Caco-2 (cell line): ENCODE measurements around the gene PTPN13. TPM values are rescaled to one million over a fixed set of nuclear protein-coding genes. Genes with fewer than 3 reads are reported as not detected.

Experiments used
- BruUV-seq: library from RNA; stranded (reverse); fragments of 400-500 nt; replicated peaks from 2 replicates; lab custom pipeline; 2021; lab: Mats Ljungman, UMichigan
- CTCF ChIA-PET: fragments of 300-600 bp; sonication (Branson Sonifier 250); formaldehyde crosslinking; loops from one replicate; lab custom pipeline; 2022; ENCODE audit warnings: antibody characterized with exemption; lab: Charles Lee
- POLR2A ChIA-PET: fragments of 300-600 bp; sonication (Branson Sonifier 250); formaldehyde crosslinking; loops from one replicate; lab custom pipeline; 2022; ENCODE audit warnings: antibody characterized with exemption; lab: Charles Lee
- DNase-seq, 2 experiments: peaks; one replicate each; pipeline versions ENCODE4 v3.0.0 to v3.0.0-alpha.2; 2020 to 2022
- H3K27me3 ChIP-seq: replicated peaks from 2 replicates; pipeline ENCODE4 v1.6.0; 2011; ENCODE audit warnings: low read length; ENCODE audit not compliant: control insufficient read depth, insufficient read depth
- H3K36me3 ChIP-seq: 2 replicates; pipeline ENCODE4 v1.5.1; 2011; ENCODE audit warnings: low read length; ENCODE audit not compliant: control insufficient read depth, insufficient read depth
- H3K4me1 ChIP-seq: fragments of 250-450 bp; sonication (Bioruptor Pico); 2 replicates; pipeline ENCODE4 v1.5.1; 2020; ENCODE audit warnings: mild to moderate bottlenecking
- H3K4me3 ChIP-seq: 2 replicates; pipeline ENCODE4 v1.5.1; 2011; ENCODE audit warnings: low read depth, mild to moderate bottlenecking, control low read depth, low read length
- H3K9me3 ChIP-seq: fragments of 250-450 bp; sonication (Bioruptor Pico); 2 replicates; pipeline ENCODE4 v1.5.1; 2020; ENCODE audit warnings: mild to moderate bottlenecking, moderate library complexity
- H3K27ac Mint-ChIP-seq: one replicate; pipeline ENCODE4 v1.8.0; 2022; ENCODE audit warnings: mixed read lengths; ENCODE audit not compliant: unreplicated experiment
- H3K27me3 Mint-ChIP-seq: one replicate; pipeline ENCODE4 v1.8.0; 2022; ENCODE audit warnings: mixed read lengths; ENCODE audit not compliant: insufficient read depth, unreplicated experiment
- H3K36me3 Mint-ChIP-seq: one replicate; pipeline ENCODE4 v1.8.0; 2022; ENCODE audit warnings: mild to moderate bottlenecking, mixed read lengths; ENCODE audit not compliant: insufficient read depth, unreplicated experiment
- H3K4me1 Mint-ChIP-seq: one replicate; pipeline ENCODE4 v1.8.0; 2022; ENCODE audit warnings: low read depth, mixed read lengths; ENCODE audit not compliant: unreplicated experiment
- H3K4me3 Mint-ChIP-seq: one replicate; pipeline ENCODE4 v1.8.0; 2022; ENCODE audit warnings: mild to moderate bottlenecking, moderate library complexity, mixed read lengths; ENCODE audit not compliant: unreplicated experiment
- H3K9me3 Mint-ChIP-seq: one replicate; pipeline ENCODE4 v1.8.0; 2022; ENCODE audit warnings: mixed read lengths; ENCODE audit not compliant: unreplicated experiment
- CTCF ChIP-seq, 2 experiments: fragments of 200-600 bp in 1 of 2; IDR thresholded peaks; 1 replicate in 1 of 2; 2 replicates in 1 of 2; pipeline versions ENCODE4 v1.5.1 to v1.8.0; 2011 to 2022; ENCODE audit warnings: antibody characterized with exemption in 1 of 2, control low read depth in 1 of 2, inconsistent platforms in 1 of 2, low read depth in 1 of 2, low read length in 1 of 2, mild to moderate bottlenecking in 1 of 2, moderate library complexity in 1 of 2; ENCODE audit not compliant: insufficient read depth in 1 of 2, severe bottlenecking in 1 of 2, unreplicated experiment in 1 of 2
- intact Hi-C: fragments of 100-400 bp; cut with micrococcal nuclease; formaldehyde crosslinking; loops from one replicate; pipeline ENCODE4 v1.10.0; 2022; ENCODE audit not compliant: unreplicated experiment
- total RNA-seq: library from RNA; stranded (reverse); gene quantifications from 2 replicates; pipeline ENCODE4 v1.2.3, GENCODE V29; 2022

Gene PTPN13
- total RNA-seq, 1 experiment from 2014 or later, result 12.1 TPM

- Mint-ChIP-seq H3K4me3 (no peak overlapping the region), H3K36me3 (no peaks in the 10 kb centered on the region), H3K27me3 (no peaks in the 10 kb centered on the region), H3K4me1 (no peaks in the 10 kb centered on the region), H3K9me3 (no peaks in the 10 kb centered on the region), H3K27ac (no peak overlapping the region)
- no peaks in the 10 kb centered on the region for H3K36me3 ChIP-seq
- H3K4me1 ChIP-seq, result no peaks in the 10 kb centered on the region
- no peak for TF ChIP-seq CTCF (IDR thresholded peaks at IDR 0.05; ENCODE audit: insufficient read depth in 1 of 2, low read depth in 1 of 2, low read length in 1 of 2, severe bottlenecking in 1 of 2, unreplicated experiment in 1 of 2)
- no peaks in the 10 kb centered on the region for H3K9me3 ChIP-seq
- DNase-seq, result no peak
- intact Hi-C loops, result no loop called here
- POLR2A ChIA-PET, result no interaction called here
- H3K27me3 ChIP-seq, result no peaks in the 10 kb centered on the region
- H3K4me3 ChIP-seq, result no peak overlapping the region
- CTCF ChIA-PET, result no interaction called here
- no TSS peak for BruUV-seq
These were observed 168.5 kb downstream of the PTPN13 start for GRCh38 chr4:86762649-86763048.

GRCh38 chr4:86769794-86770193 lies 175.7 kb downstream of the PTPN13 start:
- H3K27me3 Mint-ChIP-seq, result no peaks in the 10 kb centered on the region
- intact Hi-C loops, result no loop called here
- no peak for DNase-seq
- no peaks in the 10 kb centered on the region for H3K27me3 ChIP-seq
- no peak overlapping the region for H3K4me3 ChIP-seq
- POLR2A ChIA-PET, result no interaction called here
- no peak overlapping the region for H3K27ac Mint-ChIP-seq
- CTCF ChIA-PET, result no interaction called here
- no peaks in the 10 kb centered on the region for H3K9me3 ChIP-seq
- H3K4me1 ChIP-seq, result no peaks in the 10 kb centered on the region
- H3K4me1 Mint-ChIP-seq, result no peaks in the 10 kb centered on the region
- H3K4me3 Mint-ChIP-seq, result no peak overlapping the region
- H3K36me3 Mint-ChIP-seq, result peaks cover 6% of the 10 kb centered on the region
- TF ChIP-seq CTCF (IDR thresholded peaks at IDR 0.05; ENCODE audit: insufficient read depth in 1 of 2, low read depth in 1 of 2, low read length in 1 of 2, severe bottlenecking in 1 of 2, unreplicated experiment in 1 of 2), result no peak
- no TSS peak for BruUV-seq
- no peaks in the 10 kb centered on the region for H3K36me3 ChIP-seq
- no peaks in the 10 kb centered on the region for H3K9me3 Mint-ChIP-seq

- no peaks in the 10 kb centered on the region for H3K36me3 ChIP-seq
- no peaks in the 10 kb centered on the region for H3K9me3 Mint-ChIP-seq
- intact Hi-C loops, result no loop called here
- no peaks in the 10 kb centered on the region for H3K4me1 Mint-ChIP-seq
- H3K36me3 Mint-ChIP-seq, result peaks cover 7% of the 10 kb centered on the region
- no peaks in the 10 kb centered on the region for H3K9me3 ChIP-seq
- ChIA-PET POLR2A (no interaction called here), CTCF (no interaction called here)
- H3K27ac Mint-ChIP-seq, result no peak overlapping the region
- H3K27me3 Mint-ChIP-seq, result no peaks in the 10 kb centered on the region
- no peaks in the 10 kb centered on the region for H3K27me3 ChIP-seq
- H3K4me3 Mint-ChIP-seq, result no peak overlapping the region
- no TSS peak for BruUV-seq
- no peak for TF ChIP-seq CTCF (IDR thresholded peaks at IDR 0.05; ENCODE audit: insufficient read depth in 1 of 2, low read depth in 1 of 2, low read length in 1 of 2, severe bottlenecking in 1 of 2, unreplicated experiment in 1 of 2)
- DNase-seq, result no peak
- H3K4me3 ChIP-seq, result no peak overlapping the region
- H3K4me1 ChIP-seq, result no peaks in the 10 kb centered on the region
These were observed 177.0 kb downstream of the PTPN13 start for GRCh38 chr4:86771141-86771540.
